KMS-11 (cell line): ENCODE data around the gene PAQR5.
A peak's percentile ranks its signal among the peaks of the same experiment; 100 is the strongest.

Experiments used
- H2AFZ ChIP-seq: fragments of 200-600 bp; sonication (generic); 2 replicates; pipeline ENCODE4 v1.6.1; 2016; ENCODE audit warnings: antibody characterized with exemption, mixed run types, low read depth
- H3K27ac ChIP-seq: fragments of 200-600 bp; sonication (generic); 2 replicates; pipeline ENCODE4 v1.6.1; 2016; ENCODE audit warnings: mild to moderate bottlenecking, mixed run types
- H3K27me3 ChIP-seq: fragments of 200-600 bp; sonication (generic); 2 replicates; pipeline ENCODE4 v1.6.1; 2017; ENCODE audit warnings: mild to moderate bottlenecking, low read depth, mixed run types, moderate library complexity; ENCODE audit not compliant: insufficient read depth
- H3K36me3 ChIP-seq: fragments of 200-600 bp; sonication (generic); 2 replicates; pipeline ENCODE4 v1.6.1; 2017; ENCODE audit warnings: mild to moderate bottlenecking, mixed run types; ENCODE audit not compliant: insufficient read depth
- H3K4me1 ChIP-seq: fragments of 200-600 bp; sonication (generic); 2 replicates; pipeline ENCODE4 v1.6.1; 2016; ENCODE audit warnings: mild to moderate bottlenecking, low read depth, mixed run types; ENCODE audit not compliant: poor library complexity, severe bottlenecking
- H3K4me2 ChIP-seq: fragments of 200-600 bp; sonication (generic); 2 replicates; pipeline ENCODE4 v1.7.0; 2016; ENCODE audit warnings: mild to moderate bottlenecking, mixed run types
- H3K4me3 ChIP-seq: fragments of 200-600 bp; sonication (generic); IDR thresholded peaks from 2 replicates; pipeline ENCODE4 v1.6.1; 2017; ENCODE audit warnings: low read depth, low read length, mixed read lengths; ENCODE audit not compliant: insufficient read depth
- H3K79me2 ChIP-seq: fragments of 200-600 bp; sonication (generic); 2 replicates; pipeline ENCODE4 v1.6.1; 2016; ENCODE audit warnings: low read depth, mixed run types; ENCODE audit not compliant: insufficient read depth
- H3K9ac ChIP-seq: fragments of 200-600 bp; sonication (generic); 2 replicates; pipeline ENCODE4 v1.6.1; 2016; ENCODE audit warnings: mild to moderate bottlenecking, mixed run types
- H4K20me1 ChIP-seq: fragments of 200-600 bp; sonication (generic); 2 replicates; pipeline ENCODE4 v1.6.1; 2016; ENCODE audit warnings: mild to moderate bottlenecking, mixed run types; ENCODE audit not compliant: insufficient read depth
- TF ChIP-seq, protein P1 (sequence below): fragments of 200-600 bp; sonication (generic); conservative IDR thresholded peaks from 2 replicates; pipeline ENCODE4 v1.6.1; 2017; ENCODE audit warnings: low read depth, mild to moderate bottlenecking, antibody characterized with exemption, low read length, moderate library complexity, mixed read lengths

PAQR5 gene

DNA sequence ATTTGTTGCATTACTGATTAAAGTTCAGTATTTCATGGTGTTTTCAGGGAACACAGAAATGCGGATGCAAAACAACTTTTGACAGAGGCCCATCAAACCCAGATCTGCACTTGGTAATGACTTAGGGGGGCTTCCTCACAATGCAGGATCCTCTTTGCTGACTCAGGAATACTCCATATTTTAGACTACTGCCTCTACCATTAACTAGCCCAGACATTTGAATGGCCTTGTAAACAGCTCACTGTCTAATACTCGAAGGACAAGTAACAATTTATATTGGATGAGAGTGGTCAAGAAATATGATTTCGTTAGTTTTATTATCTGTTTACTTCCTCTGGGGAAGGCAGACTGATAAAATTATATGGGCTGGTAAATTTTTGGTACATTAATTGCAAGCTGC, 106.4 kb downstream of the PAQR5 start:
- Histone ChIP-seq H2AFZ (no peak overlapping the region), H3K27ac (no peak overlapping the region), H3K4me2 (no peak overlapping the region), H3K4me3 (no peak overlapping the region), H3K27me3 (no peaks in the 10 kb centered on the region), H3K4me1 (no peaks in the 10 kb centered on the region), H4K20me1 (no peaks in the 10 kb centered on the region), H3K36me3 (no peaks in the 10 kb centered on the region), H3K9ac (no peak overlapping the region), H3K79me2 (no peaks in the 10 kb centered on the region)
- TF ChIP-seq, protein P1, sequence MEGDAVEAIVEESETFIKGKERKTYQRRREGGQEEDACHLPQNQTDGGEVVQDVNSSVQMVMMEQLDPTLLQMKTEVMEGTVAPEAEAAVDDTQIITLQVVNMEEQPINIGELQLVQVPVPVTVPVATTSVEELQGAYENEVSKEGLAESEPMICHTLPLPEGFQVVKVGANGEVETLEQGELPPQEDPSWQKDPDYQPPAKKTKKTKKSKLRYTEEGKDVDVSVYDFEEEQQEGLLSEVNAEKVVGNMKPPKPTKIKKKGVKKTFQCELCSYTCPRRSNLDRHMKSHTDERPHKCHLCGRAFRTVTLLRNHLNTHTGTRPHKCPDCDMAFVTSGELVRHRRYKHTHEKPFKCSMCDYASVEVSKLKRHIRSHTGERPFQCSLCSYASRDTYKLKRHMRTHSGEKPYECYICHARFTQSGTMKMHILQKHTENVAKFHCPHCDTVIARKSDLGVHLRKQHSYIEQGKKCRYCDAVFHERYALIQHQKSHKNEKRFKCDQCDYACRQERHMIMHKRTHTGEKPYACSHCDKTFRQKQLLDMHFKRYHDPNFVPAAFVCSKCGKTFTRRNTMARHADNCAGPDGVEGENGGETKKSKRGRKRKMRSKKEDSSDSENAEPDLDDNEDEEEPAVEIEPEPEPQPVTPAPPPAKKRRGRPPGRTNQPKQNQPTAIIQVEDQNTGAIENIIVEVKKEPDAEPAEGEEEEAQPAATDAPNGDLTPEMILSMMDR: no peak

DNA sequence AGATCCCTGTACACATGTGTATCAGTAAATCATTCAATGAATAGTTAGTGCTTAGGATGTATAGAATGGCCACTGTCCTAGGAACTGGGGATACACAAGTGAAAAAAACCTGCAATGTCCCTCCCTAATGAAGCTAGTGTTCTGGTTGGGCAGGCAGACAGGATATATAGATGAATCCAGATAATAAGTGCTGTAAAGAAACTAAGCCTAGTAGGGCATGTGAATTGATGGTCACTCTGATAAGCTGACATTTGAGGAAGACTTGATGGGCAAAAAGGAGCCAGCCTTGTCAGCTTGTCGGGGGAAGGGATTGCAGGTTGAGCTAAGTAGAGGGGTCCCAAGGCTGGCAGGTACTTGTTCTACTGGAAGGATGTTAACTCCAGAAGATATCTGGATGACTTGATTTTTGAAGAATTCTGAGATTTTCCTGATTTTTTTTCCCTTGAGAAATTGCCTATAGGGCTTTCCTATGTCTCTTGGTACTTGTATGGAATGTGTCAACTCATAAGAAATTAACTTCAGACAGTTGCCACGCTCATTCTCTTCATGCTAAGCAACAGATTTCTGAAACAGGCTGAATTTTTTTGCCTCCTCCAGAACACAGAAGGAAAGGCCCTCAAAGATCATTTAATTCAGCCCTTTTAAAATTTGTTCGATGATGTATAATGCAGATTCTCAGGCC, 109.1 kb downstream of the PAQR5 start:
- Histone ChIP-seq H3K79me2 (no peaks in the 10 kb centered on the region), H3K9ac (no peak overlapping the region), H2AFZ (no peak overlapping the region), H3K27me3 (no peaks in the 10 kb centered on the region), H3K4me2 (no peak overlapping the region), H3K27ac (no peak overlapping the region), H3K4me1 (no peaks in the 10 kb centered on the region), H3K4me3 (no peak overlapping the region), H4K20me1 (no peaks in the 10 kb centered on the region), H3K36me3 (no peaks in the 10 kb centered on the region)
- TF ChIP-seq, protein P1: no peak

DNA sequence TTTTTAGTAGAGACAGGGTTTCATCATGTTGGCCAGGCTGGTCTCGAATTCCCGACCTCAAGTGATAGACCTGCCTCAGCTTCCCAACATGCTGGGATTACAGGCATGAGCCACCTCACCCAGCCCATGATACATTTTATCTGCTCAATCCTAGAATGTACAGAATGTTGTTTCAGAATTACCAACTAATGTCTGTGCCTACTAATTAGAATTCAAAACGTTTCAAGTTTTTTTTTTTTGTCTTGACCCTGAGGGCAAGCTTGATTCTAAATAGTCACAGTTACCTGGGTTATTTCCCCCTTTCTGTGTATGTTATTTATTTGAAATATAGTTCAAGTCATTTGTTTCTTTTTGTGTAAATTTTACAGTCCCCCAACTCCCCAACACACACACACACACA, 110.1 kb downstream of the PAQR5 start:
- Histone ChIP-seq H3K4me2 (no peak overlapping the region), H3K79me2 (no peaks in the 10 kb centered on the region), H2AFZ (no peak overlapping the region), H4K20me1 (no peaks in the 10 kb centered on the region), H3K27ac (no peak overlapping the region), H3K9ac (no peak overlapping the region), H3K27me3 (no peaks in the 10 kb centered on the region), H3K4me1 (peaks cover 6% of the 10 kb centered on the region), H3K4me3 (no peak overlapping the region), H3K36me3 (no peaks in the 10 kb centered on the region)
- TF ChIP-seq, protein P1: no peak

DNA sequence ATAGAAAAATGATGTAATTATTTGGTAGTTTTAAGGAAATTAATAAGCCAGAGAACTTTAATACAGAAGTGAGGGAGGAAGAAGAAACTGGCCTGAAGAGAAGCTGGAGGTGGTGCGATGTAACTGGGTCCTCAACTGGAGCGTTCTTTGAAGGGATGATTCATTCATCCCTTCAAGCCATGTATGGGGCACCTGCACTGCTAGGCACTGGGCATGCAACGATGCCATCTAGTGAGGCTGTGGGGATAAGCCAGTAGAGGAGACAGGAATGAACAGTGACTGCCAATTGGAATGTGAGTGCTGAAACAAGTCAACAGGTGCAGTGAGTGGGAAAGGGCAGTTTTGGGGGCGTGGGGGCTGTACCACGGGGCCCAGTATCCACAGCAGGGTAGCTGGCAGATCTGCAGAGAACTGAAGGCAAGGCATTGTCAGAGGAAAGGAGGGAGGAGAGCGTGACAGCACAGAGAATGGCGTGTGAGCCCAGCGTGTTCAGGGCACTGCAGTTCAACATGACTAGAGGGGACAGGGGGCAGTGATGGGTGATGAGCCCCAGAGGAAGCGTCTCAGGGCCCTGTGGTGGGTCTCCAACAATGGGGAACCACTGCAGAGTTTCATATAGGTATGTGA, 111.6 kb downstream of the PAQR5 start:
- TF ChIP-seq, protein P1: peak; percentile 23; the same call in 1 of the 2 replicates
- Histone ChIP-seq H4K20me1 (0 out of 2 replicates have a peak, but pooled peaks cover 2% of the 10 kb centered on the region), H3K27me3 (no peaks in the 10 kb centered on the region), H3K27ac (no peak overlapping the region), H3K4me3 (no peak overlapping the region), H3K79me2 (peaks cover 8% of the 10 kb centered on the region), H2AFZ (no peak overlapping the region), H3K4me1 (peaks cover 9% of the 10 kb centered on the region), H3K36me3 (no peaks in the 10 kb centered on the region), H3K4me2 (no peak overlapping the region), H3K9ac (no peak overlapping the region)
